Heart right ventricle (tissue), 16 donors: Measurements from ENCODE around the gene RAP1GAP. TPM values are rescaled to one million over a fixed set of nuclear protein-coding genes. Genes with fewer than 3 reads are reported as not detected.

Experiments used
- ATAC-seq, 8 donors: fragments of 200-7000 bp; cut with Tn5 transposase; one replicate each; pipeline ENCODE4 v1.9.1; 2020; ENCODE audit warnings: mild to moderate bottlenecking in 8 of 8, moderate library complexity in 8 of 8, moderate number of reproducible peaks in 1 of 8
- DNase-seq, 2 donors: peaks; one replicate each; pipeline ENCODE4 v3.0.0-alpha.2; 2020
- H3K27ac ChIP-seq, 10 donors: fragments of 200-600 bp; sonication (generic) in 2 of 10; one replicate each; pipeline versions ENCODE4 v1.5.0 to v1.8.0; 2020 to 2022; ENCODE audit warnings: mild to moderate bottlenecking in 3 of 10
- H3K27me3 ChIP-seq, 7 donors: fragments of 200-600 bp; one replicate each; pipeline ENCODE4 v1.8.0; 2021 to 2022; ENCODE audit warnings: mild to moderate bottlenecking in 2 of 7
- H3K36me3 ChIP-seq, 9 donors: fragments of 200-600 bp; sonication (generic) in 1 of 9; one replicate each; pipeline versions ENCODE4 v1.5.0 to v1.8.0; 2020 to 2022; ENCODE audit warnings: mild to moderate bottlenecking in 2 of 9
- H3K4me1 ChIP-seq, 9 donors: fragments of 200-600 bp; sonication (generic) in 1 of 9; one replicate each; pipeline versions ENCODE4 v1.5.0 to v1.8.0; 2020 to 2022; ENCODE audit warnings: mild to moderate bottlenecking in 4 of 9
- H3K4me3 ChIP-seq, 10 donors: fragments of 200-600 bp; sonication (generic) in 2 of 10; one replicate each; pipeline versions ENCODE4 v1.5.0 to v1.8.0; 2020 to 2022; ENCODE audit warnings: mild to moderate bottlenecking in 7 of 10, moderate library complexity in 2 of 10
- H3K9me3 ChIP-seq, 11 donors: fragments of 200-600 bp in 10 of 11; sonication (generic) in 2 of 11; one replicate each; pipeline versions ENCODE4 v1.5.0 to v1.8.0; 2013 to 2022; ENCODE audit warnings: mild to moderate bottlenecking in 2 of 11, control low read depth in 1 of 11, moderate library complexity in 1 of 11
- WGBS, 2 donors: extraction: QIAGEN DNeasy Blood & Tissue Kit; methylation state at CpG; one replicate each; pipeline ENCODE4 v1.1.7; 2013; ENCODE audit warnings: inconsistent platforms in 1 of 2; 5-methylcytosine and 5-hydroxymethylcytosine counted together
- intact Hi-C, 10 donors: fragments of 100-400 bp; cut with DNase I; formaldehyde crosslinking; loops; one replicate each; pipeline versions ENCODE4 v1.11.1 to v1.14.2; 2022
- polyA plus RNA-seq, 2 donors: library from polyadenylated mRNA; stranded (reverse); fragments of 200-250 nt; gene quantifications; one replicate each; pipeline ENCODE4 v1.2.3, GENCODE V29; 2013
- total RNA-seq, 10 donors: library from RNA; stranded (reverse); fragmentation: NEBNext Ultra II Directional in 3 of 10; extraction: Animal tissue kit (Norgen Biotek cat#: 25700) in 3 of 10; gene quantifications; one replicate each; pipeline versions ENCODE4 v1.2.1 to v1.2.4, GENCODE V29; 2021 to 2023
- TF ChIP-seq, protein P1 (sequence below), 9 donors: fragments of 200-600 bp; sonication (generic) in 2 of 9; IDR thresholded peaks; one replicate each; pipeline versions ENCODE4 v1.5.0 to v1.8.0; 2021 to 2022; ENCODE audit warnings: antibody characterized with exemption in 9 of 9, mild to moderate bottlenecking in 5 of 9, moderate library complexity in 1 of 9
- donor health status: Arrhythmogenic right ventricular cardiomyopathy.
- donor health status: ischemic (EF 13 %, LVEDD 7.1; RV severe dilation, severe dysfunction).
- donor health status: healthy with polysubstance abuse.
- donor health status: DM: no; HTN: yes; CAD: no.
- donor health status: DM: no; HTN: no; CAD: no.
- donor health status: ischemic (EF 25% LVEDD 6.9; RV normal size, moderate dysfunction).
- donor health status: ischemic (EF 25% LVEDD 5.7; RV mildly dilated, moderate dysfunction).
- donor health status: healthy.
- donor health status: DM: yes; HTN: yes; CAD: no.
- donor health status: Ischemic cardiomyopathy.
- donor health status: ischemic (EF 35%, LVEDD 5.7; RV mildly dilated, moderate dysfunction).
- donor health status: nonischemic (EF 11% LVEDD 7.7; RV severe dilation, severe dysfunction).
- donor health status: DM: yes; HTN: yes; CAD: no.
- donor health status: PGD.
- donor health status: ischemic (EF 29% LVEDD 5.4; RV normal size, mild dysfunction).
- donor health status: nonischemic (EF 23%, LVEDD 6.1; RV moderate dilation, normal function).

Gene RAP1GAP
- total and polyA plus RNA-seq, 12 donors, result 0.42 to 5.9 (median 4.0) TPM

DNA sequence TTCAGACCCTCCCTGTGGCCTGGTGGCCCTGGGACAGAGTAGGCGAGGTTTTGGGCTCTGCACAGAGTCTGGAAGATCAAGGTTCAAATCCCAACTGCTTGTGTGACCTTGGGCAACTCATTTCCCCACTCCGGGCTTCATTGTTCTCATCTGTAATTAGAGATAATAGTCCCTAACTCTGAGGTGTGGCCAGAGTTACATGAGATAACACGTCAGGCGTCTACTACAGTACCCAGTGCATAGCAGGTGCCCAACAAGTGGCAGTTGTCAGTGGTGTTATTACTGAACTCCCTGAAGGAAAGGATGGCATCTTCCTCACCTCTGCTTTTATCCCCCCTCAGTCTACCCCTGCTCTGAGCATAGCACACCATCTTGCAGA, 20.8 kb downstream of the RAP1GAP start:
- ATAC-seq (no peak), DNase-seq (no peak)
- no peaks in the 10 kb centered on the region for H3K9me3 ChIP-seq
- H3K4me3 ChIP-seq, result no peak overlapping the region
- 56 to 68% methylated on average over 4 of the region's 4 CpGs for WGBS, 2 donors
- no peaks in the 10 kb centered on the region for H3K36me3 ChIP-seq
- TF ChIP-seq, protein P1, sequence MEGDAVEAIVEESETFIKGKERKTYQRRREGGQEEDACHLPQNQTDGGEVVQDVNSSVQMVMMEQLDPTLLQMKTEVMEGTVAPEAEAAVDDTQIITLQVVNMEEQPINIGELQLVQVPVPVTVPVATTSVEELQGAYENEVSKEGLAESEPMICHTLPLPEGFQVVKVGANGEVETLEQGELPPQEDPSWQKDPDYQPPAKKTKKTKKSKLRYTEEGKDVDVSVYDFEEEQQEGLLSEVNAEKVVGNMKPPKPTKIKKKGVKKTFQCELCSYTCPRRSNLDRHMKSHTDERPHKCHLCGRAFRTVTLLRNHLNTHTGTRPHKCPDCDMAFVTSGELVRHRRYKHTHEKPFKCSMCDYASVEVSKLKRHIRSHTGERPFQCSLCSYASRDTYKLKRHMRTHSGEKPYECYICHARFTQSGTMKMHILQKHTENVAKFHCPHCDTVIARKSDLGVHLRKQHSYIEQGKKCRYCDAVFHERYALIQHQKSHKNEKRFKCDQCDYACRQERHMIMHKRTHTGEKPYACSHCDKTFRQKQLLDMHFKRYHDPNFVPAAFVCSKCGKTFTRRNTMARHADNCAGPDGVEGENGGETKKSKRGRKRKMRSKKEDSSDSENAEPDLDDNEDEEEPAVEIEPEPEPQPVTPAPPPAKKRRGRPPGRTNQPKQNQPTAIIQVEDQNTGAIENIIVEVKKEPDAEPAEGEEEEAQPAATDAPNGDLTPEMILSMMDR (IDR thresholded peaks at IDR 0.05), result no peak
- intact Hi-C loops, result loop anchor here in 1 of 10 donors (10.0 kb wide), 1 partner anchor 134 kb away; no protein-coding TSS in a partner anchor
- peaks cover 6 to 8% (median 7%) of the 10 kb centered on the region in 9 donors for H3K4me1 ChIP-seq
- H3K27ac ChIP-seq, result no peak overlapping the region
- H3K27me3 ChIP-seq, result peaks cover 0 to 50% (median 14%) of the 10 kb centered on the region in 7 donors

DNA sequence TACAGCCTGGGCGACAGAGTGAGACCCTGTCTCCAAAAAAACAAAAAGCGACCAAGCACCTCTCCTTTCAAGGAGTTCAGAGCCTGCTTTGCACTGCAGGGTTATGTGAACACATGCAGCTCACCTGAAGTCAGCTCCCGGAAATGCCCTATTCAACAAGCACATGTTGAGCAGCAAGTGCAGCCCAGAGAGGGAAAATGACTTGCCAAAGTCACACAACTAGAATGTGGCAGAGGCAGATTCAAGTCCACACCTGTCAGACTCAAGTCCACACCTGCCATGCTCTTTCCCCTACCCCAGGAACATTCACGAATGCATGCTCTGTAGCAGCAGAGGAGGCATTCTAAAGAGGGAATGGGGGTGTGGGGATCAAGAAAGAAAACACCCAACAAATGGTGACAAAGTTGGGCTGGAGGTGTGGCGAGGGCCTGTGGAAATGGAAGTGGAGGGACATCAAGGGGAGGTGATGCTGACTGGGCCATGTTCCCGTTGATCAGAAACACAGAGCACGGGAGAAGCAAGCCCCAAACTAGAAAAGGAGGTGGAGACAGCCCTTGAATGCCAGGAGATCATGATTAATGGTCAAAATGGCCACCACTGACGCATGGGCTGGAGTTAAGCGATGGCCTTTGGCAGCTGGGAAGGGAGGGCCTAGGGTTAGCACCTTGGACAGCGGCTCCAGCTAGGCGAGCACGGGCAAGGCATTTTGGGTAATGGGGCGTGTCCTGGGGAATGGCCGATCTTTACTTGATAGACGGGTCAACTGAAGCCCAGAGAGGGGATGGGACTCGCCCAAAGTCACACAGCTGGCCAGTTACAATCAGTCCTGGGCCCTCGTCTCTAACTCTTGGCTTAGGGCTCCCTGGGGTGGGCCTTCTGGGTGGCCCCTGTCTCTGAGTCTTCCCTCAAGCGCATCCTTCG, 21.5 kb downstream of the RAP1GAP start:
- TF ChIP-seq, protein P1 (IDR thresholded peaks at IDR 0.05), result no peak
- whole genome bisulfite sequencing, 2 donors, result 38 to 41% methylated on average over 19 of the region's 19 CpGs
- DNase-seq (peak in 1 of 2 donors; percentile 36), ATAC-seq (peak in 5 of 8 donors; percentile 42 to 60 (median 59))
- Histone ChIP-seq H3K27me3 (peaks cover 0 to 43% (median 14%) of the 10 kb centered on the region in 7 donors), H3K4me3 (no peak overlapping the region), H3K9me3 (no peaks in the 10 kb centered on the region), H3K4me1 (peaks cover 6 to 8% (median 7%) of the 10 kb centered on the region in 9 donors), H3K36me3 (no peaks in the 10 kb centered on the region), H3K27ac (no peak overlapping the region)
- intact Hi-C loops, result loop anchor here in 1 of 10 donors (10.0 kb wide), 1 partner anchor 133 kb away; no protein-coding TSS in a partner anchor

DNA sequence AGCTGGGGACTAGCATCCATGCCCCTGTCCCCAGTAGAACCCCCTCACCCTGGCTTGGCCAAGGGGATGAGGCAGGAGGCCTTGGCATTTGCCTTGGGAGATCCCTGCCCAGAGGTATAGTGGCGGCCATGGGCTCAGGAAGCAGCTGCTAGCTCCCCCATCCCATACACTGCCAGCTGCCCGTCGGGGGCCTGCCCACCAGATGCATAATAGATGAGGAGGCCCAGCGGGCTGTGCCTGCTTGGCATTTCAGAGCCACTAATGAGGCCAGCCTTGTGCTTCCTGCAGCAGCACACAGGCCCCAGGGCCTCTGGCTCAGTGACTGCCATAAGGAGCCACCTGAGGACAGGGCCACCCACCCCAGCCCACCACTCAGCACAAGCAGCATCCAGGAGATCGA, 23.6 kb downstream of the RAP1GAP start:
- TF ChIP-seq, protein P1 (IDR thresholded peaks at IDR 0.05), result no peak
- Histone ChIP-seq H3K36me3 (no peaks in the 10 kb centered on the region), H3K9me3 (no peaks in the 10 kb centered on the region), H3K4me1 (peaks cover 0 to 7% (median 0%) of the 10 kb centered on the region in 9 donors), H3K4me3 (no peak overlapping the region), H3K27me3 (peaks cover 0 to 45% (median 24%) of the 10 kb centered on the region in 7 donors), H3K27ac (no peak overlapping the region)
- ATAC-seq (no peak), DNase-seq (no peak)
- intact Hi-C loops, result loop anchor here in 1 of 10 donors (10.0 kb wide), 1 partner anchor 131 kb away; no protein-coding TSS in a partner anchor
- WGBS, 2 donors, result 87 to 88% methylated on average over 5 of the region's 5 CpGs

DNA sequence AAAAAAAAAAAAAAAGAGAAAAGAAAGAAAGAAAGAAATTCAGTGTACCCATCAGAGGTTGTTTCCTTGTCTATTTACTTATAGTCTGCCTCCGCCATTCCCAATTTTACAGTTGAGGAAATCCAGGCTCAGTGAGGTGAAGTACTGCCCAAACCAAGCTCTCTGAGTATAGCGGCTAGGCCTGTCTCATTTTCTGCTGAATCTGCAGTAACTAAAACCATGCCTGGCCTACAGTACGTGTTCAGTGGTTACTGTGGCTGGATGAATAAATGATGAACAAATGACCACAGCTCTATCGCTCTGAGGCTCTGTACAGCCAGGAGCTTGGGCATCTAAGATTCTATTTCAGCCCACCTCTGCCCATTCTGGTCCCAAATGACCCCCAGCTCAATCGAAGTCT, 24.3 kb downstream of the RAP1GAP start:
- Histone ChIP-seq H3K27ac (no peak overlapping the region), H3K9me3 (no peaks in the 10 kb centered on the region), H3K4me1 (peaks cover 0 to 7% (median 0%) of the 10 kb centered on the region in 9 donors), H3K27me3 (peaks cover 0 to 42% (median 18%) of the 10 kb centered on the region in 7 donors), H3K36me3 (no peaks in the 10 kb centered on the region), H3K4me3 (no peak overlapping the region)
- intact Hi-C loops, result loop anchor here in 1 of 10 donors (10.0 kb wide), 1 partner anchor 130 kb away; no protein-coding TSS in a partner anchor
- ATAC-seq (no peak), DNase-seq (no peak)
- WGBS, 2 donors, result 86 to 88% methylated on average over 5 of the region's 5 CpGs
- TF ChIP-seq, protein P1 (IDR thresholded peaks at IDR 0.05), result no peak
